A172 (cell line): ENCODE measurements around the gene TYMP. TPM values are rescaled to one million over a fixed set of nuclear protein-coding genes. Genes with fewer than 3 reads are reported as not detected.

Experiments
- DNase-seq: peaks from one replicate; pipeline ENCODE4 v3.0.0-alpha.2; 2015; ENCODE audit warnings: low spot score
- total RNA-seq: library from RNA; depleted of rRNA; stranded (reverse); fragments of >200 nt; shearing (Covaris generic); gene quantifications from 2 replicates; pipeline ENCODE4 v1.2.3, GENCODE V29; 2014; rRNA removed

The TYMP gene
- total RNA-seq, 1 experiment from 2014 or later = 0.10 TPM

GRCh38 chr22:50485221-50486131 lies 44.3 kb downstream of the TYMP start:
- DNase-seq = no peak

- no peak for DNase-seq
These were observed 45.6 kb downstream of the TYMP start for GRCh38 chr22:50483977-50484853.

- DNase-seq = no peak
These were observed 46.3 kb downstream of the TYMP start for GRCh38 chr22:50483556-50483955.

GRCh38 chr22:50483106-50483505 lies 46.7 kb downstream of the TYMP start:
- DNase-seq = no peak

- no peak for DNase-seq
These were observed 47.4 kb downstream of the TYMP start for GRCh38 chr22:50482107-50483074.

- DNase-seq = no peak
These were observed 48.2 kb downstream of the TYMP start, which contains the start of gene ADM2 for GRCh38 chr22:50481440-50482106. Gene ADM2 (plus strand): TSS chr22:50481543. CDS start chr22:50481848, 305 bp downstream.

GRCh38 chr22:50481045-50481439 lies 48.8 kb downstream of the TYMP start:
- DNase-seq = no peak

GRCh38 chr22:50479721-50480120 lies 50.1 kb downstream of the TYMP start:
- no peak for DNase-seq

GRCh38 chr22:50477923-50478322 lies 51.9 kb downstream of the TYMP start:
- no peak for DNase-seq

GRCh38 chr22:50476868-50477267 lies 52.9 kb downstream of the TYMP start:
- DNase-seq = no peak

Other genes starting within 250 kb of the TYMP start
- gene PLXNB2, start 222.4 kb downstream of the TYMP start, total RNA-seq = 64.9 and 65.0 TPM in 2 replicates
- gene DENND6B, start 203.0 kb downstream of the TYMP start, total RNA-seq = 1.2 and 2.9 TPM in 2 replicates
- 28.0 and 36.6 TPM in 2 replicates for gene PPP6R2, start 186.7 kb downstream of the TYMP start, total RNA-seq
- 43.0 and 48.2 TPM in 2 replicates for gene SBF1, start 55.0 kb downstream of the TYMP start, total RNA-seq
- not detected in 2 replicates for gene ADM2, start 48.5 kb downstream of the TYMP start, total RNA-seq
- gene MIOX, start 43.2 kb downstream of the TYMP start, total RNA-seq = not detected in 2 replicates
- 21.3 and 28.7 TPM in 2 replicates for gene LMF2, start 22.3 kb downstream of the TYMP start, total RNA-seq
- 51.8 and 55.6 TPM in 2 replicates for gene NCAPH2, start 21.8 kb downstream of the TYMP start, total RNA-seq
- gene SCO2, start 4.4 kb downstream of the TYMP start, total RNA-seq = 8.0 and 9.5 TPM in 2 replicates
- 0.17 TPM in 1 of 2 replicates, not detected in the other for gene KLHDC7B, start 15.9 kb upstream of the TYMP start, total RNA-seq
- gene SYCE3, start 32.9 kb upstream of the TYMP start, total RNA-seq = 2.5 TPM in 1 of 2 replicates, not detected in the other
- 6.4 and 13.8 TPM in 2 replicates for gene CPT1B, start 48.4 kb upstream of the TYMP start, total RNA-seq
- gene CHKB, start 52.8 kb upstream of the TYMP start, total RNA-seq = 27.9 and 30.7 TPM in 2 replicates
- 7.9 and 10.8 TPM in 2 replicates for gene MAPK8IP2, start 70.8 kb upstream of the TYMP start, total RNA-seq
- 12.8 and 14.3 TPM in 2 replicates for gene ARSA, start 98.1 kb upstream of the TYMP start, total RNA-seq
- gene SHANK3, start 142.8 kb upstream of the TYMP start, total RNA-seq = 0.84 and 0.98 TPM in 2 replicates
- not detected in 2 replicates for gene ACR, start 208.2 kb upstream of the TYMP start, total RNA-seq